Ascending aorta (tissue), 2 donors: ENCODE results near the gene MCTP1. TPM values are rescaled to one million over a fixed set of nuclear protein-coding genes. Genes with fewer than 3 reads are reported as not detected.

Experiments used
- DNase-seq, 2 donors: peaks; one replicate each; pipeline ENCODE4 v3.0.0-alpha.2; 2019; ENCODE audit warnings: low spot score in 2 of 2
- H3K27ac ChIP-seq, 2 donors: fragments of 200-600 bp; sonication (generic); one replicate each; pipeline ENCODE4 v1.5.1; 2016 to 2017; ENCODE audit warnings: mild to moderate bottlenecking in 1 of 2
- H3K27me3 ChIP-seq: fragments of 200-600 bp; sonication (generic); one replicate; pipeline ENCODE4 v1.5.1; 2017
- H3K36me3 ChIP-seq, 2 donors: fragments of 200-600 bp; sonication (generic); one replicate each; pipeline ENCODE4 v1.5.1; 2016
- H3K4me1 ChIP-seq, 2 donors: fragments of 200-600 bp; sonication (generic); one replicate each; pipeline ENCODE4 v1.5.1; 2016 to 2017; ENCODE audit warnings: mild to moderate bottlenecking in 1 of 2
- H3K4me3 ChIP-seq, 2 donors: fragments of 200-600 bp; sonication (generic); one replicate each; pipeline ENCODE4 v1.5.1; 2016 to 2017; ENCODE audit warnings: mild to moderate bottlenecking in 1 of 2
- H3K9me3 ChIP-seq, 2 donors: fragments of 200-600 bp; sonication (generic); one replicate each; pipeline ENCODE4 v1.5.1; 2016
- intact Hi-C: fragments of 100-400 bp; cut with DNase I; formaldehyde crosslinking; loops from one replicate; pipeline ENCODE4 v1.15.1; 2023
- total RNA-seq: library from RNA; depleted of rRNA; stranded (reverse); fragments of >200 nt; gene quantifications from one replicate; pipeline ENCODE4 v1.1.0, GENCODE V29; 2016
- TF ChIP-seq, protein P1 (sequence below), 3 experiments: fragments of 200-600 bp in 2 of 3; fragments of 450-650 bp in 1 of 3; sonication (generic) in 2 of 3; IDR thresholded peaks; one replicate each; pipeline ENCODE4 v1.5.1; 2016 to 2019; ENCODE audit warnings: antibody characterized with exemption in 3 of 3, mild to moderate bottlenecking in 1 of 3, moderate library complexity in 1 of 3

Gene MCTP1
- total RNA-seq, 1 donor from 2014 or later = 112 TPM

DNA sequence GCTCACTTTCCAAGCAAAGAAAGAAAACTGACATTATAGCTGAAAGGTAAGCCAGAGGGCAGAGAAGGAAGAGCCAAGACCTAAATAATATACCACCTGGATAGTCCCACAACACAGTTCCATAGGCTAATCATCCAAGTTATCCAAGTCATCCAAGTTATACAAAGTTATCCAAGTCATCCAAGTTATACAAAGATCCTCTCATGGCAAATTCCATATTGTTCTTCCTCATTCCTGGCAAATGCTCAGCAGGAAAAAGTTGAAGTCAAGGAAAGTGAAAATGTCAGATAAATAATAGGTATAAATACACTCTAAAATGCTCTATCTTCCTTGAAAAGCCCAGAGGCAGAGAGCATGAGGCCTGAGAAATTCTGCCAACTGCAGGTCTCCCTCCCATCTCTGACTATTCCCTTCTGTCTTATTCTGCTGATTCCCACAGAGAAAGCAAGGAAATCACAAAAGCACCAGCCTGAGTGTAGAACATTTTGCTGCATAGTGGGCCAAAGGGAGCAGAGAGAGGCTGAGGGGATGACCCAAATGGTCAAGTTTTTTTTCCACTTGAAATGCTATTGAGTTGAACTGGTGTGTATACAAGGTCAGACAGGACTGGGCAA lies 12.5 kb downstream of the MCTP1 start:
- DNase-seq = no peak
- no peak overlapping the region for H3K4me3 ChIP-seq
- no peaks in the 10 kb centered on the region for H3K36me3 ChIP-seq
- intact Hi-C loops = no loop called here
- TF ChIP-seq, protein P1, sequence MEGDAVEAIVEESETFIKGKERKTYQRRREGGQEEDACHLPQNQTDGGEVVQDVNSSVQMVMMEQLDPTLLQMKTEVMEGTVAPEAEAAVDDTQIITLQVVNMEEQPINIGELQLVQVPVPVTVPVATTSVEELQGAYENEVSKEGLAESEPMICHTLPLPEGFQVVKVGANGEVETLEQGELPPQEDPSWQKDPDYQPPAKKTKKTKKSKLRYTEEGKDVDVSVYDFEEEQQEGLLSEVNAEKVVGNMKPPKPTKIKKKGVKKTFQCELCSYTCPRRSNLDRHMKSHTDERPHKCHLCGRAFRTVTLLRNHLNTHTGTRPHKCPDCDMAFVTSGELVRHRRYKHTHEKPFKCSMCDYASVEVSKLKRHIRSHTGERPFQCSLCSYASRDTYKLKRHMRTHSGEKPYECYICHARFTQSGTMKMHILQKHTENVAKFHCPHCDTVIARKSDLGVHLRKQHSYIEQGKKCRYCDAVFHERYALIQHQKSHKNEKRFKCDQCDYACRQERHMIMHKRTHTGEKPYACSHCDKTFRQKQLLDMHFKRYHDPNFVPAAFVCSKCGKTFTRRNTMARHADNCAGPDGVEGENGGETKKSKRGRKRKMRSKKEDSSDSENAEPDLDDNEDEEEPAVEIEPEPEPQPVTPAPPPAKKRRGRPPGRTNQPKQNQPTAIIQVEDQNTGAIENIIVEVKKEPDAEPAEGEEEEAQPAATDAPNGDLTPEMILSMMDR (IDR thresholded peaks at IDR 0.05) = no peak
- no peaks in the 10 kb centered on the region for H3K27me3 ChIP-seq
- no peaks in the 10 kb centered on the region for H3K9me3 ChIP-seq
- H3K27ac ChIP-seq = no peak overlapping the region
- no peaks in the 10 kb centered on the region for H3K4me1 ChIP-seq

DNA sequence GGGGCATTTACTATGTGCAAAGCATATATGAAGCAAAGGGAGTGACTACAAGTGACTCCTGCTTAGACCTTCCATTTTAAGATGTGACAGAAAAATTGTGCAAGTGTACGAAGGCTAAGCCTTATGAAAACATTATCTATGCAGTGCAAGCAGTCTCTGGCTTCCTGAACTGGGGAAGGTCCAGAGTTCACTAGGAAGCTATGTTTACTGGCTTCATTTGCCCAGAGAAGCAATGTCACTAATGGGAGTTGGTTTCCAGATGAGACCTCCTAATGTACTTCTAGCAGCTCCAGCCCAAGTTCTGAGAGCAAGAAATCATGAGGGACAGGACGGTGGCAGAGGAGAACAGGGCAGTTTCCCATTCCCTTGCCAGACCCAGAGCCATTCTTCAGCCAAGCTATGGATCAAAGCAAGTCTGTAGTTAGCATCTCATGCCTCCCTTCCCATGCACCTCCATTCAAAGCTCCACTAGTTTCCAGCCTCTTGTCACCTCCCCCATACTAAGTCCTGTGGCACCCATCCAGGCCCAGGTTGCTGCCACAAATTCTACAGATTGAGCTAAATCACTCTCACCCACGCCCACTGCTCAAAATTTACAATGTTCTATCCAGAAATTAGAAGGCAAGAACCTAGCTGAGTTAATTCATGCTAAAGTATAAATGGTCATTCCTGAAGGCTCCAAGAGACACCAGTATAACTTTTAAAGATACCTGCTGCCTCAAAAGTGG lies 21.8 kb downstream of the MCTP1 start:
- intact Hi-C loops = no loop called here
- no peak overlapping the region for H3K4me3 ChIP-seq
- no peak for DNase-seq
- TF ChIP-seq, protein P1 (IDR thresholded peaks at IDR 0.05) = no peak
- H3K9me3 ChIP-seq = no peaks in the 10 kb centered on the region
- no peak overlapping the region for H3K27ac ChIP-seq
- no peaks in the 10 kb centered on the region for H3K36me3 ChIP-seq
- no peaks in the 10 kb centered on the region for H3K27me3 ChIP-seq
- no peaks in the 10 kb centered on the region for H3K4me1 ChIP-seq

DNA sequence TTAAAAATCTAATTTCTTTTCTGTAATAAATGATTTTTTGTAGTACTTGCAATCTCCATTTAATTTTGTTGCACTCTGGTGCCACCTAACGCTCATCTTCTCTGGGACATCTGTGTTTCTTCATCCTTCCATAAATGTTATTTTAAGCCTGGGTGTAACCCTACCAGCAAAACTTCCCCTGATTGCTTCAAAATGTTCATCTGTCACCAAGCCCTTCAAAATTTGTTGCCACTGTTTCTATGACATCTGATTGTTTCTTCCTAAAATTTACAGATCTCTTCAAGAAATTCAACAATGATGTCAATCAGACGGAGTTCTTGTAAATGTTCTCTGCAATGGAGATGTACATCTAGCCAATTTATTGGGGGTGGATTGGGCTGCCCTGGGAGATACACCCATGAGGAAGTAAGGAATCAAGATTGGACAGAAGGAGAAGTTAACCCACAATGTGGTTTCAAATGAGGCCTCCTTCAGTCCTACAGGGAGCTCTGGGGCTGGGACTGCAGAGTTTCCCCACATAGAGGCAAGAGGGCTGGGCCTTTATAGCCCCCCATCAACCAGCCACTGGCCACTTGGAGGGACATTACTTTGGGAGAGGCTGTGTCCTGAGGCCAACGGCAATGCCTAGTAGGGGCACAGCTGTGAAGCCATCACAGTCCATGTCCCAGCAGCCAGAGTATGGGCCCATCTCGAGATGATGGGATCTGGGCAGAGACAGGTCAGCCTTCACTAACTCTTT lies 23.3 kb downstream of the MCTP1 start:
- TF ChIP-seq, protein P1 (IDR thresholded peaks at IDR 0.05) = no peak
- intact Hi-C loops = no loop called here
- no peak for DNase-seq
- Histone ChIP-seq H3K27ac (no peak overlapping the region), H3K4me3 (no peak overlapping the region), H3K27me3 (no peaks in the 10 kb centered on the region), H3K36me3 (no peaks in the 10 kb centered on the region), H3K4me1 (no peaks in the 10 kb centered on the region), H3K9me3 (no peaks in the 10 kb centered on the region)

DNA sequence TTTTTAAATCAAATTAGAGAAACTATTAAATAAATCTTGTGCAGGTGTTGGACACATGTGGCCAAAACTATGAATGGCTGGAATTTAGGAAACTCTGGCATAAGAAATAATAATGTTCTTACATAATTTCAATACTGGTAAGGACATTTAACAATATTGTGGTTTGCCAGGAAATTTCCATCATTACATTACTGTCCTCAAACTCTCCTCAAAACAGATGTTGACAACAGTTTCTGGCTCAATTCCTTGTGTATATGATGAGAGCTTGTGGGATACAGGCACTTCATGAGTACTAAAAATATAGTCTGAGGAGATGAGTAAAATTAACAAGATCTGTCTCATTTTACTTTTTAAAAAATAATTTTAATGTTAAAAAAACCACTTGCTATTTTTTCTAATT lies 27.9 kb downstream of the MCTP1 start:
- no peaks in the 10 kb centered on the region for H3K9me3 ChIP-seq
- no peak overlapping the region for H3K27ac ChIP-seq
- intact Hi-C loops = no loop called here
- no peak overlapping the region for H3K4me3 ChIP-seq
- no peaks in the 10 kb centered on the region for H3K27me3 ChIP-seq
- no peak for DNase-seq
- no peaks in the 10 kb centered on the region for H3K36me3 ChIP-seq
- no peaks in the 10 kb centered on the region for H3K4me1 ChIP-seq
- TF ChIP-seq, protein P1 (IDR thresholded peaks at IDR 0.05) = no peak

DNA sequence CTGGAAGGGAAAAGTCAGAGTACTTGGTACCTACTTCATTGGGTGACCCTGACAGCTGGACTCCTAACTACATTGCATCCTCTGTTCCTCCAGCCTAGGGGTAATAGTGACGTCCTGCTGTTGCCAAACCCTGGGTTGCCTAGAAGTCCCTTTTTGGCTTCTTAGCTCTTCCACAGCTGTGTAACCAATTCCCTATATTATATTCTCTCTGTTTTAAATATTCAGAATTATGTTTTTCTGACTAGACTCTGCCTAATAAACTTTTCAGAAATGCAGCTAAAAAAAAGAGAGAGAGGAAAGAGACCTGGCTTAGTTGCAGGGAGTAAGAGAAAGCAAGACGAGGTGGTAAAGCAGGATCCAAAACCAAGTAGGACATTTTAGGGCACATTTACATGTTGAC lies 28.4 kb downstream of the MCTP1 start:
- no peaks in the 10 kb centered on the region for H3K36me3 ChIP-seq
- no peak for DNase-seq
- H3K4me3 ChIP-seq = no peak overlapping the region
- no peak overlapping the region for H3K27ac ChIP-seq
- intact Hi-C loops = no loop called here
- H3K9me3 ChIP-seq = no peaks in the 10 kb centered on the region
- H3K27me3 ChIP-seq = no peaks in the 10 kb centered on the region
- TF ChIP-seq, protein P1 (IDR thresholded peaks at IDR 0.05) = no peak
- H3K4me1 ChIP-seq = no peaks in the 10 kb centered on the region
